Raji (cell line): ENCODE measurements around the gene IL1RAP.

Experiments
- POLR2A ChIP-seq: IDR thresholded peaks from 2 replicates; pipeline ENCODE4 v1.6.1; 2011; ENCODE audit warnings: low read depth, low read length, control low read depth; ENCODE audit not compliant: insufficient read depth

Gene IL1RAP

GRCh38 chr3:190546881-190547510 is 33.1 kb downstream of the IL1RAP start:
- no peak for TF ChIP-seq POLR2A

GRCh38 chr3:190548031-190548656 is 34.3 kb downstream of the IL1RAP start:
- no peak for TF ChIP-seq POLR2A

- no peak for TF ChIP-seq POLR2A
These were observed 38.1 kb downstream of the IL1RAP start for GRCh38 chr3:190552021-190552420.

GRCh38 chr3:190552969-190553759 is 39.3 kb downstream of the IL1RAP start:
- TF ChIP-seq POLR2A: no peak

- TF ChIP-seq POLR2A: no peak
These were observed 40.3 kb downstream of the IL1RAP start for GRCh38 chr3:190554197-190554596.

GRCh38 chr3:190556351-190556750 is 42.5 kb downstream of the IL1RAP start:
- TF ChIP-seq POLR2A: no peak

- TF ChIP-seq POLR2A: no peak
These were observed 43.4 kb downstream of the IL1RAP start for GRCh38 chr3:190557296-190557695.

- no peak for TF ChIP-seq POLR2A
These were observed 44.4 kb downstream of the IL1RAP start for GRCh38 chr3:190558316-190558715.

- TF ChIP-seq POLR2A: no peak
These were observed 44.9 kb downstream of the IL1RAP start for GRCh38 chr3:190558796-190559195.

GRCh38 chr3:190560013-190560895 is 46.4 kb downstream of the IL1RAP start:
- no peak for TF ChIP-seq POLR2A

GRCh38 chr3:190562866-190563510 is 49.1 kb downstream of the IL1RAP start:
- no peak for TF ChIP-seq POLR2A

GRCh38 chr3:190564175-190564574 is 50.3 kb downstream of the IL1RAP start:
- no peak for TF ChIP-seq POLR2A

- TF ChIP-seq POLR2A: no peak
These were observed 52.4 kb downstream of the IL1RAP start for GRCh38 chr3:190566043-190566933.

GRCh38 chr3:190568036-190568435 is 54.2 kb downstream of the IL1RAP start:
- no peak for TF ChIP-seq POLR2A

GRCh38 chr3:190574473-190574872 is 60.6 kb downstream of the IL1RAP start:
- TF ChIP-seq POLR2A: no peak
